OCI-LY7 (cell line): ENCODE results near the gene PTPRM.

Experiments used
- CTCF ChIP-seq: fragments of 200-600 bp; sonication (generic); conservative IDR thresholded peaks from 2 replicates; pipeline ENCODE4 v1.5.1; 2014; ENCODE audit warnings: mild to moderate bottlenecking, antibody characterized with exemption, low read length, moderate library complexity, mixed read lengths
- EZH2phosphoT487 ChIP-seq: fragments of 200-600 bp; sonication (generic); IDR thresholded peaks from 2 replicates; pipeline ENCODE4 v1.6.1; 2018; ENCODE audit warnings: low read depth, borderline replicate concordance, mild to moderate bottlenecking, mixed run types, antibody characterized with exemption, low read length, moderate library complexity, mixed read lengths

GRCh38 chr18:7919565-7919964 is 352.4 kb downstream of the PTPRM start:
- no peak for TF ChIP-seq CTCF
- no peak for TF ChIP-seq EZH2phosphoT487
